GM19351 (cell line): ENCODE measurements around the gene CHIA.

Source experiments
- ATAC-seq: cut with Tn5 transposase; IDR thresholded peaks from one replicate; pipeline ENCODE4 v1.9.1; 2021; ENCODE audit warnings: mild to moderate bottlenecking, moderate library complexity; ENCODE audit not compliant: unreplicated experiment

Gene CHIA

DNA sequence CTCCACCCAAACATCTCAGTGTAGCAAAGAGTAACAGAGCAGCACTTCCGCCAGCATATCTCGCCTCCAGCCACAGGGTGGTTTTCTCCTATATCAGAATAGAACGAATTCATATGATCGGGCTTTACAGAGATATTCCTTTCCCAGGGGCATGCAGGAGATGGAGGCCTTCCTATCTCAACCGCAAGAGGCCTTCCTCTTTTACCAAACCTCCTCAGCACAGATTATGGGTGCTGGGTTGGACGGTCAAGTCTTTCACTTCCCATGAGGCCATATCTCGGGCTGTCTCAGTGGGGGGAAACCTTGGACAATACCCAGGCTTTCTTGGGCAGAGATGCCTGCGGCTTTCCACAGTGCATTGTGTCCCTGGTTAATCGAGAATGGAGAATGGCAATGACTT is 71.1 kb downstream of the CHIA start:
- ATAC-seq, result no peak

- ATAC-seq, result no peak
Observed at GRCh38 chr1:111364690-111365089, 74.0 kb downstream of the CHIA start.

DNA sequence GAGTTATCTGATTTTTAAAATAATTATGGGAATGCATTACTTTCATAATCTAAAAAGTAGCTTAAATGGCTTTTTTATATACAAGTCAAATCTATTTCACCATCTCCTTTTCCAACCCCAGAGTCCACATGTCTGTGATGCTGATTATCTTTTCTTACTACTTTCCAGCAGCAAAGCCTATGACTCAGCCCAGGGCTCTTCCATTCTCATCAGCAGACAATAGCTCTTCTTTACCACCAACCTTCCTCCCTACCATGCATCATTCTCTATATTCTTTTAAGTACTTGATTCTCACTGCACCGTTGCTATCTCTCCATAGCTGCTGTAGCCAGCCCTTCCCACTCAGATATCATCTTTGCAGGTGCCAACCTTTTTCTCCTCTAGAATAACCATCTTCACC is 75.6 kb downstream of the CHIA start:
- ATAC-seq, result no peak

DNA sequence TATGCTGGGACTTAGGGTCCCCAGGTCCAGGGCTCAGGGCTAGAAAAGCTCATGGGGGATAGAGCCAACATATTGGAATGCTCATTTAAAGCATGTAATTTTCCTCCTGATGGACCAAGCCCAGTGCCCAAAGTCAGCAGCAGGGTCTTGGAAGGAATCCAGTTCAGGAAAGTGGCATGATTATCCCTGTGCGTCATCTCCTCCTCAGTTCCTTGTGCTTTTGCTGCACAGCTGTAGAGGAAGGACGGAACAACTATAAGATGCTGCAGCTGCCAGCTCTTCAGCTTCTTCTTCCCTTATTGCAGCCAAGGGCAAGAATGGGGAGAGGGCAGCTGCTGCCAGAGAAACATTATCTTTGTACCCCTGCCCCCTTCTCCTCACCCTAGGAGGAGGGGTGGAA is 78.5 kb downstream of the CHIA start:
- ATAC-seq, result no peak

- ATAC-seq, result no peak
Observed at GRCh38 chr1:111369645-111370044, 79.0 kb downstream of the CHIA start.
